GM12878 (cell line): ENCODE measurements around the gene ARL5A. TPM values are rescaled to one million over a fixed set of nuclear protein-coding genes. Genes with fewer than 3 reads are reported as not detected.

ENCODE experiments used
- ATAC-seq: fragments of 200-7000 bp; cut with Tn5 transposase; 3 replicates; pipeline ENCODE4 v1.9.1; 2020; ENCODE audit warnings: mild to moderate bottlenecking, moderate library complexity
- BruUV-seq: library from RNA; stranded (reverse); fragments of 400-500 nt; replicated peaks from 2 replicates; lab custom pipeline; 2021; lab: Mats Ljungman, UMichigan
- CTCF ChIA-PET: fragments of 300-600 bp; sonication (Branson Sonifier 250); formaldehyde crosslinking; extraction: SDS; loops from one replicate; lab custom pipeline; 2021; ENCODE audit warnings: inconsistent platforms; lab: Yijun Ruan, JAX
- POLR2A ChIA-PET: fragments of 350-600 bp; formaldehyde crosslinking; extraction: SDS; loops from one replicate; lab custom pipeline; 2021; ENCODE audit warnings: inconsistent platforms; lab: Charles Lee
- RAD21 ChIA-PET: fragments of 300-600 bp; sonication (Branson Sonifier 250); formaldehyde crosslinking; loops from one replicate; lab custom pipeline; 2023; ENCODE audit warnings: antibody characterized with exemption; ENCODE audit not compliant: unreplicated experiment; lab: Charles Lee
- SMC1A ChIA-PET: fragments of 300-600 bp; sonication (Branson Sonifier 250); formaldehyde crosslinking; loops from one replicate; lab custom pipeline; 2023; ENCODE audit not compliant: unreplicated experiment, uncharacterized antibody; lab: Charles Lee
- DNase-seq: peaks from one replicate; pipeline ENCODE4 v3.0.0-alpha.2; 2011; ENCODE audit warnings: low read depth, low spot score
- FAIRE-seq: peaks from 3 replicates; lab custom pipeline; 2011; peaks lifted over from hg19 to GRCh38; lab: Jason Lieb, UNC
- H2AFZ ChIP-seq: 2 replicates; pipeline ENCODE4 v1.6.0; 2011; ENCODE audit warnings: low read depth, low read length, control low read depth; ENCODE audit not compliant: control insufficient read depth
- H3K27ac ChIP-seq: 2 replicates; pipeline ENCODE4 v1.5.1; 2011; ENCODE audit warnings: control low read depth; ENCODE audit not compliant: control insufficient read depth, insufficient read depth
- H3K27me3 ChIP-seq, 2 experiments: replicated peaks in 1 of 2; 2 replicates each; pipeline versions ENCODE4 v1.6.0 to v1.6.1; 2011; ENCODE audit warnings: low read length in 1 of 2; ENCODE audit not compliant: control insufficient read depth in 2 of 2, insufficient read depth in 2 of 2
- H3K36me3 ChIP-seq, 2 experiments: 2 replicates each; pipeline ENCODE4 v1.5.1; 2011; ENCODE audit warnings: low read length in 1 of 2; ENCODE audit not compliant: control insufficient read depth in 2 of 2, insufficient read depth in 2 of 2
- H3K4me1 ChIP-seq: 2 replicates; pipeline ENCODE4 v1.6.1; 2011; ENCODE audit warnings: mild to moderate bottlenecking, low read length, moderate library complexity, mixed read lengths; ENCODE audit not compliant: control insufficient read depth, insufficient read depth
- H3K4me2 ChIP-seq: 2 replicates; pipeline ENCODE4 v1.6.0; 2011; ENCODE audit warnings: control low read depth; ENCODE audit not compliant: control insufficient read depth, insufficient read depth
- H3K4me3 ChIP-seq: fragments of 200-600 bp; sonication (generic); 2 replicates; pipeline ENCODE4 v1.5.1; 2016
- H3K79me2 ChIP-seq: 2 replicates; pipeline ENCODE4 v1.6.0; 2011; ENCODE audit warnings: low read length; ENCODE audit not compliant: control insufficient read depth, insufficient read depth
- H3K9ac ChIP-seq: 2 replicates; pipeline ENCODE4 v1.8.0; 2011; ENCODE audit warnings: low read length, control low read depth, mixed read lengths; ENCODE audit not compliant: control insufficient read depth, insufficient read depth
- H3K9me3 ChIP-seq: replicated peaks from 3 replicates; pipeline ENCODE4 v1.5.1; 2011; ENCODE audit warnings: mild to moderate bottlenecking, low read length; ENCODE audit not compliant: control insufficient read depth, insufficient read depth
- H4K20me1 ChIP-seq: 2 replicates; pipeline ENCODE4 v1.6.0; 2011; ENCODE audit not compliant: control insufficient read depth, insufficient read depth
- BMI1 ChIP-seq: fragments of 450-650 bp; IDR thresholded peaks from 2 replicates; pipeline ENCODE4 v1.6.1; 2016; ENCODE audit warnings: mild to moderate bottlenecking, moderate library complexity, borderline replicate concordance
- CBX5 ChIP-seq: sonication (generic); IDR thresholded peaks from 2 replicates; pipeline ENCODE4 v1.6.1; 2016; ENCODE audit warnings: low read depth, moderate library complexity, mild to moderate bottlenecking, inconsistent platforms
- EZH2 ChIP-seq: IDR thresholded peaks from 2 replicates; pipeline ENCODE4 v1.6.1; 2012; ENCODE audit warnings: low read depth, mild to moderate bottlenecking, control low read depth, inconsistent platforms, low read length, borderline replicate concordance; ENCODE audit not compliant: control insufficient read depth
- FOS ChIP-seq: IDR thresholded peaks from 3 replicates; pipeline ENCODE4 v1.6.1; 2011; ENCODE audit warnings: borderline replicate concordance; ENCODE audit not compliant: insufficient read length; ENCODE audit errors: extremely low read depth
- HDAC2 ChIP-seq: fragments of 200-600 bp; sonication (generic); IDR thresholded peaks from 2 replicates; pipeline ENCODE4 v1.6.1; 2017
- SMC3 ChIP-seq: IDR thresholded peaks from 2 replicates; pipeline ENCODE4 v1.6.1; 2011; ENCODE audit warnings: low read length, improper control_type of control experiment, borderline replicate concordance
- SP1 ChIP-seq: IDR thresholded peaks from one replicate; pipeline ENCODE4 v1.6.1; 2011; ENCODE audit warnings: low read depth, low read length
- WRNIP1 ChIP-seq: IDR thresholded peaks from 2 replicates; pipeline ENCODE4 v1.6.1; 2011; ENCODE audit warnings: low read depth, low read length, improper control_type of control experiment, borderline replicate concordance
- ZZZ3 ChIP-seq: IDR thresholded peaks from 2 replicates; pipeline ENCODE4 v1.6.1; 2011; ENCODE audit warnings: low read depth; ENCODE audit not compliant: control insufficient read depth, insufficient read length
- WGBS: methylation state at CpG from one replicate; pipeline ENCODE4 v1.1.6; 2016; ENCODE audit warnings: low lambda C conversion rate; ENCODE audit not compliant: insufficient replicate concordance, insufficient coverage; ENCODE audit errors: missing lambda C conversion rate; 5-methylcytosine and 5-hydroxymethylcytosine counted together
- in situ Hi-C: fragments of 300-500 bp; cut with MboI; formaldehyde crosslinking; loops from 9 replicates; pipeline ENCODE4 v1.14.3; 2018; ENCODE audit warnings: mixed read lengths
- intact Hi-C: fragments of 100-400 bp; cut with micrococcal nuclease; formaldehyde crosslinking; loops from one replicate; pipeline ENCODE4 v1.14.2; 2022; ENCODE audit not compliant: unreplicated experiment
- polyA plus RNA-seq, 11 experiments: library from polyadenylated mRNA; depleted of rRNA in 4 of 11; unstranded in 6 of 11; stranded (reverse) in 5 of 11; fragments of >200 nt; fragmentation: Nextera tagmentation in 4 of 11; fragmentation: Illumina TruSeq in 1 of 11; extraction: Ambion mirVana in 4 of 11; extraction: Trizol in 1 of 11; gene quantifications; 1 replicate in 1 of 11; 2 replicates in 10 of 11; pipeline versions ENCODE4 v1.2.1 to v1.2.3, GENCODE V29; 2011 to 2016; ENCODE audit warnings: inconsistent platforms in 2 of 11, missing spikeins in 2 of 11, low read depth in 1 of 11
- total RNA-seq, 4 experiments: library from RNA; depleted of rRNA in 3 of 4; stranded (reverse); fragments of >200 nt in 3 of 4; fragmentation: Illumina TruSeq in 1 of 4; extraction: Trizol in 1 of 4; gene quantifications; 2 replicates each; pipeline versions ENCODE4 v1.2.1 to v1.2.3, GENCODE V29; 2013 to 2021
- TF ChIP-seq, protein P1 (sequence below): fragments of 450-650 bp; IDR thresholded peaks from 2 replicates; pipeline ENCODE4 v1.6.1; 2016; ENCODE audit warnings: mild to moderate bottlenecking, moderate library complexity, borderline replicate concordance
- TF ChIP-seq, protein P2 (sequence below): fragments of 450-650 bp; IDR thresholded peaks from 2 replicates; pipeline ENCODE4 v1.6.1; 2017; ENCODE audit warnings: mild to moderate bottlenecking, moderate library complexity
- TF ChIP-seq, protein P3 (sequence below): fragments of 450-650 bp; IDR thresholded peaks from 2 replicates; pipeline ENCODE4 v1.6.1; 2016; ENCODE audit warnings: mild to moderate bottlenecking

ARL5A gene
- total and polyA plus RNA-seq, 10 of the 15 experiments (the other 5 are each of a cell fraction or from before 2014, with no cell fraction given), result 9.4 to 52.9 (median 32.0) TPM

DNA sequence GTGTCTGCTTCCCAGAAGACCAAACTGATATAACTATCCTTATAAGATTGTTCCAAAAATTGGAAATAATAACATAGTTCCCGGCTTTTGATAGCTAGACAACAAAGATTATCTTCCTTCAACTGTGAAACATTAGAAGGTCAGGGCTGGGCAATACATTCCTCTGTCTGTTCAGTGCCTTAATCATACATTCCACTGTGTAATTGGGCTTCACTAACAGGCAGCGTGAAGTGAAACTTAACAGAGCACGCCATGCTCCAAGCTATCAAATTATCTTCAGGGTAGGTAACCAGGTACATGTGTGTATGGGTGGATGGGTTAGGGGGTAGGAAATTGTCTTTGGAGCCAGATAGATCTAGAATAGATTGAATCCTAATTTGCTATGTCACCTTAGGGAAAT lies 23.5 kb upstream of the ARL5A start (continued):
- TF ChIP-seq, protein P1, sequence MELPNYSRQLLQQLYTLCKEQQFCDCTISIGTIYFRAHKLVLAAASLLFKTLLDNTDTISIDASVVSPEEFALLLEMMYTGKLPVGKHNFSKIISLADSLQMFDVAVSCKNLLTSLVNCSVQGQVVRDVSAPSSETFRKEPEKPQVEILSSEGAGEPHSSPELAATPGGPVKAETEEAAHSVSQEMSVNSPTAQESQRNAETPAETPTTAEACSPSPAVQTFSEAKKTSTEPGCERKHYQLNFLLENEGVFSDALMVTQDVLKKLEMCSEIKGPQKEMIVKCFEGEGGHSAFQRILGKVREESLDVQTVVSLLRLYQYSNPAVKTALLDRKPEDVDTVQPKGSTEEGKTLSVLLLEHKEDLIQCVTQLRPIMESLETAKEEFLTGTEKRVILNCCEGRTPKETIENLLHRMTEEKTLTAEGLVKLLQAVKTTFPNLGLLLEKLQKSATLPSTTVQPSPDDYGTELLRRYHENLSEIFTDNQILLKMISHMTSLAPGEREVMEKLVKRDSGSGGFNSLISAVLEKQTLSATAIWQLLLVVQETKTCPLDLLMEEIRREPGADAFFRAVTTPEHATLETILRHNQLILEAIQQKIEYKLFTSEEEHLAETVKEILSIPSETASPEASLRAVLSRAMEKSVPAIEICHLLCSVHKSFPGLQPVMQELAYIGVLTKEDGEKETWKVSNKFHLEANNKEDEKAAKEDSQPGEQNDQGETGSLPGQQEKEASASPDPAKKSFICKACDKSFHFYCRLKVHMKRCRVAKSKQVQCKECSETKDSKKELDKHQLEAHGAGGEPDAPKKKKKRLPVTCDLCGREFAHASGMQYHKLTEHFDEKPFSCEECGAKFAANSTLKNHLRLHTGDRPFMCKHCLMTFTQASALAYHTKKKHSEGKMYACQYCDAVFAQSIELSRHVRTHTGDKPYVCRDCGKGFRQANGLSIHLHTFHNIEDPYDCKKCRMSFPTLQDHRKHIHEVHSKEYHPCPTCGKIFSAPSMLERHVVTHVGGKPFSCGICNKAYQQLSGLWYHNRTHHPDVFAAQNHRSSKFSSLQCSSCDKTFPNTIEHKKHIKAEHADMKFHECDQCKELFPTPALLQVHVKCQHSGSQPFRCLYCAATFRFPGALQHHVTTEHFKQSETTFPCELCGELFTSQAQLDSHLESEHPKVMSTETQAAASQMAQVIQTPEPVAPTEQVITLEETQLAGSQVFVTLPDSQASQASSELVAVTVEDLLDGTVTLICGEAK, result no peak
- TF ChIP-seq WRNIP1 (no peak), BMI1 (no peak), SMC3 (no peak), SP1 (no peak), HDAC2 (no peak), CBX5 (no peak)

DNA sequence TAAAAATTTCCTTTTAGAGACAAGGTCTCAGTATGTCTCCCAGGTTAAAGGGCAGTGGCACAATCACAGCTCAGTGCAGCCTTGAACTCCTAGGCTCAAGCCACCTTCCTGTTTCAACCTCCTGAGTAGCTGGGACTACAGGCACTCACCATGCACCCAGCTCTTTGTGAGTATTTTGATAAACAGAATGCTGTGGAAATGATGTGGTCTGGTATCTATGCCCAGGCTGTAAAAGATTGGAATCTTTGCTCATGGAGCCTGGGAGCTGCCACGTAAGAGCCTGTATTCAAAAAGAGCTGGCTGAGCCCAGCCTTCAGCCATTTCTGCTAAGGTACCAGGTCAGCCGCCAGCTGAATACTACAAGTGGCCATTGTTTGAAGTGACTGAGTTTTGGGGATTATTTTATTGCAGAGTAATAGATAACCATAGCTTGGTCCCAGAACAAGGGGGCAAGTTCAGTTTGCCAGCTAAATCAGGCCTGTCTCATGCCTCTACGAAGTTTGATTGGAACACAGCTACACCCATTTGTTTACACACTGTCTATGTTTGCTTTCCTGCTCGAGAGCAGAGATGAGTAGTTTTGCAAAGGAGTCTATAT lies 21.3 kb upstream of the ARL5A start:
- BruUV-seq, result no TSS peak
- Histone ChIP-seq H3K9me3 (no peaks in the 10 kb centered on the region), H2AFZ (no peak overlapping the region), H3K27ac (no peak overlapping the region), H3K27me3 (peaks cover 0 to 2% of the 10 kb centered on the region in 2 experiments; a peak in 1 of 4 replicates), H3K4me1 (peaks cover 5% of the 10 kb centered on the region; the same call in 1 of the 2 replicates), H3K79me2 (no peaks in the 10 kb centered on the region), H3K36me3 (no peaks in the 10 kb centered on the region), H3K4me3 (no peak overlapping the region), H4K20me1 (no peaks in the 10 kb centered on the region), H3K9ac (no peak overlapping the region), H3K4me2 (no peak overlapping the region)
- ChIA-PET POLR2A (interaction anchor here (0.6 kb wide), 1 partner anchor 961 kb away, joined by 3 read pairs; no protein-coding TSS in a partner anchor), RAD21 (interaction anchor here (1.1 kb wide), 1 partner anchor 9 kb away, joined by 3 read pairs; no protein-coding TSS in a partner anchor), CTCF (interaction anchor here (1.2 kb wide), 1 partner anchor 9 kb away, joined by 5 read pairs; no protein-coding TSS in a partner anchor), SMC1A (interaction anchor here (0.8 kb wide), 1 partner anchor 9 kb away, joined by 3 read pairs; no protein-coding TSS in a partner anchor)
- 65% methylated on average over 4 of the region's 4 CpGs for WGBS
- in situ Hi-C loops, result loop anchor here (10.0 kb wide), 1 partner anchor 315 kb away; no protein-coding TSS in a partner anchor
- FAIRE-seq (no peak), ATAC-seq (0 out of 3 replicates have a peak, but pooled peaks have one; percentile 26), DNase-seq (no peak)
- intact Hi-C loops, result no loop called here
- TF ChIP-seq FOS (no peak), EZH2 (no peak), ZZZ3 (no peak)
- TF ChIP-seq, protein P2, sequence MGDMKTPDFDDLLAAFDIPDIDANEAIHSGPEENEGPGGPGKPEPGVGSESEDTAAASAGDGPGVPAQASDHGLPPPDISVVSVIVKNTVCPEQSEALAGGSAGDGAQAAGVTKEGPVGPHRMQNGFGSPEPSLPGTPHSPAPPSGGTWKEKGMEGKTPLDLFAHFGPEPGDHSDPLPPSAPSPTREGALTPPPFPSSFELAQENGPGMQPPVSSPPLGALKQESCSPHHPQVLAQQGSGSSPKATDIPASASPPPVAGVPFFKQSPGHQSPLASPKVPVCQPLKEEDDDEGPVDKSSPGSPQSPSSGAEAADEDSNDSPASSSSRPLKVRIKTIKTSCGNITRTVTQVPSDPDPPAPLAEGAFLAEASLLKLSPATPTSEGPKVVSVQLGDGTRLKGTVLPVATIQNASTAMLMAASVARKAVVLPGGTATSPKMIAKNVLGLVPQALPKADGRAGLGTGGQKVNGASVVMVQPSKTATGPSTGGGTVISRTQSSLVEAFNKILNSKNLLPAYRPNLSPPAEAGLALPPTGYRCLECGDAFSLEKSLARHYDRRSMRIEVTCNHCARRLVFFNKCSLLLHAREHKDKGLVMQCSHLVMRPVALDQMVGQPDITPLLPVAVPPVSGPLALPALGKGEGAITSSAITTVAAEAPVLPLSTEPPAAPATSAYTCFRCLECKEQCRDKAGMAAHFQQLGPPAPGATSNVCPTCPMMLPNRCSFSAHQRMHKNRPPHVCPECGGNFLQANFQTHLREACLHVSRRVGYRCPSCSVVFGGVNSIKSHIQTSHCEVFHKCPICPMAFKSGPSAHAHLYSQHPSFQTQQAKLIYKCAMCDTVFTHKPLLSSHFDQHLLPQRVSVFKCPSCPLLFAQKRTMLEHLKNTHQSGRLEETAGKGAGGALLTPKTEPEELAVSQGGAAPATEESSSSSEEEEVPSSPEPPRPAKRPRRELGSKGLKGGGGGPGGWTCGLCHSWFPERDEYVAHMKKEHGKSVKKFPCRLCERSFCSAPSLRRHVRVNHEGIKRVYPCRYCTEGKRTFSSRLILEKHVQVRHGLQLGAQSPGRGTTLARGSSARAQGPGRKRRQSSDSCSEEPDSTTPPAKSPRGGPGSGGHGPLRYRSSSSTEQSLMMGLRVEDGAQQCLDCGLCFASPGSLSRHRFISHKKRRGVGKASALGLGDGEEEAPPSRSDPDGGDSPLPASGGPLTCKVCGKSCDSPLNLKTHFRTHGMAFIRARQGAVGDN, result no peak
- TF ChIP-seq, protein P3, sequence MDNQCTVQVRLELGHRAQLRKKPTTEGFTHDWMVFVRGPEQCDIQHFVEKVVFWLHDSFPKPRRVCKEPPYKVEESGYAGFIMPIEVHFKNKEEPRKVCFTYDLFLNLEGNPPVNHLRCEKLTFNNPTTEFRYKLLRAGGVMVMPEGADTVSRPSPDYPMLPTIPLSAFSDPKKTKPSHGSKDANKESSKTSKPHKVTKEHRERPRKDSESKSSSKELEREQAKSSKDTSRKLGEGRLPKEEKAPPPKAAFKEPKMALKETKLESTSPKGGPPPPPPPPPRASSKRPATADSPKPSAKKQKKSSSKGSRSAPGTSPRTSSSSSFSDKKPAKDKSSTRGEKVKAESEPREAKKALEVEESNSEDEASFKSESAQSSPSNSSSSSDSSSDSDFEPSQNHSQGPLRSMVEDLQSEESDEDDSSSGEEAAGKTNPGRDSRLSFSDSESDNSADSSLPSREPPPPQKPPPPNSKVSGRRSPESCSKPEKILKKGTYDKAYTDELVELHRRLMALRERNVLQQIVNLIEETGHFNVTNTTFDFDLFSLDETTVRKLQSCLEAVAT, result no peak
